H1 (cell line): ENCODE data around the gene KCNMA1. TPM values are rescaled to one million over a fixed set of nuclear protein-coding genes. Genes with fewer than 3 reads are reported as not detected.

Experiments used
- CTCF ChIA-PET: fragments of 300-600 bp; sonication (Branson Sonifier 250); formaldehyde crosslinking; loops from one replicate; lab custom pipeline; 2021; ENCODE audit not compliant: partially characterized antibody; lab: Charles Lee
- POLR2A ChIA-PET: fragments of 300-600 bp; sonication (Branson Sonifier 250); formaldehyde crosslinking; loops from one replicate; lab custom pipeline; 2021; ENCODE audit warnings: inconsistent platforms; ENCODE audit not compliant: partially characterized antibody; lab: Charles Lee
- DNase-seq, 2 experiments: peaks; one replicate each; pipeline versions ENCODE4 v3.0.0 to v3.0.0-alpha.2; 2010 to 2022; ENCODE audit warnings: low spot score in 2 of 2, low read depth in 1 of 2, mixed read lengths in 1 of 2
- FAIRE-seq: peaks from 2 replicates; lab custom pipeline; 2011; peaks lifted over from hg19 to GRCh38; lab: Jason Lieb, UNC
- H2AFZ ChIP-seq: 2 replicates; pipeline ENCODE4 v1.8.1; 2012; ENCODE audit warnings: low read length, inconsistent platforms
- H2AK5ac ChIP-seq: 2 replicates; pipeline ENCODE4 v1.6.1; 2013; ENCODE audit warnings: low read depth, low read length
- H2BK120ac ChIP-seq: replicated peaks from 2 replicates; pipeline ENCODE3; 2013; ENCODE audit warnings: low read depth, low read length, inconsistent platforms
- H2BK12ac ChIP-seq: 2 replicates; pipeline ENCODE4 v1.6.1; 2013; ENCODE audit warnings: low read depth, low read length
- H2BK15ac ChIP-seq: 2 replicates; pipeline ENCODE4 v1.6.1; 2013; ENCODE audit warnings: low read length
- H2BK20ac ChIP-seq: 2 replicates; pipeline ENCODE4 v1.6.1; 2013; ENCODE audit warnings: low read length
- H2BK5ac ChIP-seq: 2 replicates; pipeline ENCODE4 v1.6.1; 2013; ENCODE audit warnings: low read depth, low read length
- H3K14ac ChIP-seq: 2 replicates; pipeline ENCODE4 v1.6.1; 2013; ENCODE audit warnings: inconsistent platforms; ENCODE audit not compliant: insufficient read length
- H3K18ac ChIP-seq: 2 replicates; pipeline ENCODE4 v1.6.1; 2013; ENCODE audit warnings: low read length; ENCODE audit errors: extremely low read depth
- H3K23ac ChIP-seq: 2 replicates; pipeline ENCODE4 v1.6.1; 2013; ENCODE audit warnings: inconsistent platforms; ENCODE audit not compliant: insufficient read length
- H3K23me2 ChIP-seq: 2 replicates; pipeline ENCODE4 v1.6.1; 2013; ENCODE audit warnings: low read depth, low read length
- H3K27ac ChIP-seq: 2 replicates; pipeline ENCODE4 v1.6.1; 2011; ENCODE audit warnings: low read depth, low read length, inconsistent platforms
- H3K27me3 ChIP-seq, 4 experiments: replicated peaks in 1 of 4; 1 replicate in 1 of 4; 2 replicates in 3 of 4; pipeline versions ENCODE4 v1.6.1 to v1.8.1; 2011 to 2013; ENCODE audit warnings: low read length in 3 of 4, mild to moderate bottlenecking in 3 of 4, inconsistent platforms in 2 of 4, mixed read lengths in 2 of 4, moderate library complexity in 1 of 4; ENCODE audit not compliant: control insufficient read depth in 3 of 4, insufficient read depth in 3 of 4; ENCODE audit errors: extremely low read depth in 1 of 4
- H3K36me3 ChIP-seq, 4 experiments: 2 replicates each; pipeline versions ENCODE4 v1.6.1 to v1.8.1; 2011 to 2013; ENCODE audit warnings: mild to moderate bottlenecking in 4 of 4, low read length in 3 of 4, moderate library complexity in 2 of 4, control low read depth in 1 of 4, inconsistent platforms in 1 of 4; ENCODE audit not compliant: insufficient read depth in 4 of 4, control insufficient read depth in 2 of 4
- H3K4ac ChIP-seq: replicated peaks from 2 replicates; pipeline ENCODE3; 2013; ENCODE audit warnings: low read length, low read depth, mixed read lengths, inconsistent platforms; ENCODE audit not compliant: insufficient read length
- H3K4me1 ChIP-seq, 4 experiments: replicated peaks in 1 of 4; 1 replicate in 1 of 4; 2 replicates in 3 of 4; pipeline versions ENCODE4 v1.6.1 to v1.8.1; 2011 to 2013; ENCODE audit warnings: low read length in 3 of 4, inconsistent platforms in 2 of 4, mixed read lengths in 1 of 4; ENCODE audit not compliant: insufficient read depth in 4 of 4, control insufficient read depth in 3 of 4
- H3K4me2 ChIP-seq, 2 experiments: 2 replicates each; pipeline versions ENCODE4 v1.6.1 to v1.8.1; 2011 to 2013; ENCODE audit warnings: low read depth in 2 of 2, low read length in 2 of 2, control low read depth in 1 of 2, inconsistent platforms in 1 of 2, mild to moderate bottlenecking in 1 of 2; ENCODE audit not compliant: insufficient read depth in 1 of 2
- H3K4me3 ChIP-seq, 4 experiments: fragments of 200-600, 300-600 bp in 1 of 4; sonication (generic), shearing (Covaris generic), sonication (Bioruptor Twin) in 1 of 4; 2 replicates each; pipeline versions ENCODE4 v1.5.1 to v1.8.1; 2011 to 2016; ENCODE audit warnings: low read length in 4 of 4, low read depth in 3 of 4, control low read depth in 2 of 4, inconsistent platforms in 2 of 4, mild to moderate bottlenecking in 2 of 4, mixed read lengths in 1 of 4, moderate library complexity in 1 of 4; ENCODE audit not compliant: insufficient read depth in 2 of 4; ENCODE audit errors: extremely low read depth in 1 of 4
- H3K56ac ChIP-seq: replicated peaks from 2 replicates; pipeline ENCODE3; 2013; ENCODE audit warnings: low read depth, mild to moderate bottlenecking, mixed read lengths, low read length, inconsistent platforms; ENCODE audit not compliant: insufficient read length
- H3K79me1 ChIP-seq: 2 replicates; pipeline ENCODE4 v1.6.1; 2013; ENCODE audit warnings: low read depth, low read length, control low read depth
- H3K79me2 ChIP-seq, 2 experiments: 2 replicates each; pipeline versions ENCODE4 v1.6.1 to v1.8.1; 2012 to 2013; ENCODE audit warnings: low read length in 2 of 2, mild to moderate bottlenecking in 2 of 2, inconsistent platforms in 1 of 2; ENCODE audit not compliant: insufficient read depth in 2 of 2, control insufficient read depth in 1 of 2
- H3K9ac ChIP-seq, 4 experiments: replicated peaks in 1 of 4; 1 replicate in 1 of 4; 2 replicates in 3 of 4; pipeline versions ENCODE4 v1.6.1 to v1.8.1; 2011 to 2013; ENCODE audit warnings: low read depth in 3 of 4, low read length in 3 of 4, control low read depth in 2 of 4, mild to moderate bottlenecking in 2 of 4, moderate library complexity in 2 of 4, inconsistent platforms in 1 of 4; ENCODE audit errors: extremely low read depth in 1 of 4
- H3K9me3 ChIP-seq, 2 experiments: 2 replicates each; pipeline versions ENCODE4 v1.6.1 to v1.8.1; 2012 to 2013; ENCODE audit warnings: mild to moderate bottlenecking in 2 of 2, moderate library complexity in 2 of 2, control low read depth in 1 of 2, inconsistent platforms in 1 of 2, low read depth in 1 of 2, low read length in 1 of 2, mixed read lengths in 1 of 2; ENCODE audit not compliant: insufficient read depth in 2 of 2
- H4K20me1 ChIP-seq, 2 experiments: replicated peaks in 1 of 2; 2 replicates each; pipeline versions ENCODE3 to v1.8.1; 2011 to 2013; ENCODE audit warnings: inconsistent platforms in 2 of 2, low read length in 2 of 2, mild to moderate bottlenecking in 1 of 2; ENCODE audit not compliant: insufficient read depth in 2 of 2, control insufficient read depth in 1 of 2
- H4K5ac ChIP-seq: 2 replicates; pipeline ENCODE4 v1.6.1; 2013; ENCODE audit warnings: low read length, low read depth, mixed read lengths, inconsistent platforms; ENCODE audit not compliant: insufficient read length
- H4K8ac ChIP-seq: 2 replicates; pipeline ENCODE4 v1.8.0; 2013; ENCODE audit warnings: mild to moderate bottlenecking, moderate library complexity, low read length, inconsistent platforms; ENCODE audit not compliant: insufficient read depth; ENCODE audit errors: extremely low read depth
- H4K91ac ChIP-seq: replicated peaks from 2 replicates; pipeline ENCODE3; 2013; ENCODE audit warnings: low read length, mixed read lengths, inconsistent platforms; ENCODE audit not compliant: insufficient read length
- ASH2L ChIP-seq: fragments of 200-600, 300-600 bp; sonication (generic); IDR thresholded peaks from one replicate; pipeline ENCODE4 v1.7.1; 2017; ENCODE audit warnings: low read length
- CHD1 ChIP-seq: IDR thresholded peaks from 2 replicates; pipeline ENCODE4 v1.6.1; 2012; ENCODE audit warnings: low read depth, low read length, improper control_type of control experiment
- CTBP2 ChIP-seq: IDR thresholded peaks from 2 replicates; pipeline ENCODE4 v1.7.0; 2011; ENCODE audit warnings: borderline replicate concordance, mild to moderate bottlenecking, moderate library complexity, mixed read lengths, low read length; ENCODE audit not compliant: insufficient read depth, insufficient read length
- E2F6 ChIP-seq: IDR thresholded peaks from 2 replicates; pipeline ENCODE4 v1.6.1; 2012; ENCODE audit warnings: inconsistent platforms
- KDM4A ChIP-seq: IDR thresholded peaks from one replicate; pipeline ENCODE4 v1.7.1; 2012; ENCODE audit warnings: low read depth, mild to moderate bottlenecking, moderate library complexity, low read length, inconsistent platforms; ENCODE audit not compliant: severe bottlenecking
- MAFK ChIP-seq: IDR thresholded peaks from 2 replicates; pipeline ENCODE4 v1.6.1; 2012; ENCODE audit warnings: low read depth, mild to moderate bottlenecking, improper control_type of control experiment, low read length
- NRF1 ChIP-seq: IDR thresholded peaks from 2 replicates; pipeline ENCODE4 v1.6.1; 2011; ENCODE audit warnings: mild to moderate bottlenecking, low read depth, low read length, improper control_type of control experiment
- RBBP5 ChIP-seq: IDR thresholded peaks from 2 replicates; pipeline ENCODE4 v1.7.1; 2012; ENCODE audit warnings: low read depth, mild to moderate bottlenecking, inconsistent platforms, low read length, moderate library complexity, borderline replicate concordance
- SIN3A ChIP-seq, 2 experiments: IDR thresholded peaks in 1 of 2; conservative IDR thresholded peaks in 1 of 2; 2 replicates each; pipeline ENCODE4 v1.6.1; 2011 to 2012; ENCODE audit warnings: low read length in 2 of 2, improper control_type of control experiment in 1 of 2, low read depth in 1 of 2, mild to moderate bottlenecking in 1 of 2
- USF2 ChIP-seq: IDR thresholded peaks from 2 replicates; pipeline ENCODE4 v1.6.1; 2011; ENCODE audit warnings: low read length, improper control_type of control experiment
- ZNF274 ChIP-seq: IDR thresholded peaks from 2 replicates; pipeline ENCODE4 v1.7.0; 2012; ENCODE audit warnings: low read length, borderline replicate concordance; ENCODE audit errors: extremely low read depth
- WGBS, 2 experiments: shearing (Covaris generic) in 1 of 2; methylation state at CpG; one replicate each; pipeline versions ENCODE4 v1.1.6 to v1.1.7; 2013 to 2015; ENCODE audit warnings: low lambda C conversion rate in 2 of 2, mixed read lengths in 2 of 2, inconsistent platforms in 1 of 2, low coverage in 1 of 2, missing lambda C conversion rate in 1 of 2; ENCODE audit not compliant: insufficient replicate concordance in 2 of 2, insufficient coverage in 1 of 2, insufficient read length in 1 of 2; ENCODE audit errors: extremely low coverage in 1 of 2, missing lambda C conversion rate in 1 of 2; 5-methylcytosine and 5-hydroxymethylcytosine counted together
- polyA plus RNA-seq, 7 experiments: library from polyadenylated mRNA; depleted of rRNA in 3 of 7; stranded (reverse) in 5 of 7; unstranded in 2 of 7; fragments of >200 nt in 5 of 7; fragments of 200-250 nt in 2 of 7; gene quantifications; 1 replicate in 5 of 7; 2 replicates in 1 of 7; 4 replicates in 1 of 7; pipeline versions ENCODE4 v1.2.1 to v1.2.3, GENCODE V29; 2011 to 2013; ENCODE audit warnings: missing spikeins in 2 of 7, mixed read lengths in 2 of 7
- total RNA-seq: library from RNA; stranded (reverse); fragmentation: NEBNext Ultra II Directional; extraction: Animal tissue kit (Norgen Biotek cat#: 25700); gene quantifications from 2 replicates; pipeline ENCODE4 v1.2.1, GENCODE V29; 2021

KCNMA1 gene
- total and polyA plus RNA-seq, 2 of the 8 experiments (the other 6 are each of a cell fraction or from before 2014, with no cell fraction given), result 10.2 to 11.1 TPM

GRCh38 chr10:77084431-77085144, 553.0 kb downstream of the KCNMA1 start:
- H3K79me2 ChIP-seq, result no peaks in the 10 kb centered on the region
- H3K23ac ChIP-seq, result no peak overlapping the region
- H2BK15ac ChIP-seq, result no peak overlapping the region
- H3K23me2 ChIP-seq, result no peaks in the 10 kb centered on the region
- H3K14ac ChIP-seq, result no peak overlapping the region
- no peaks in the 10 kb centered on the region for H3K36me3 ChIP-seq
- no peak overlapping the region for H3K4me2 ChIP-seq
- H4K5ac ChIP-seq, result no peak overlapping the region
- no peak overlapping the region for H3K56ac ChIP-seq
- H2AFZ ChIP-seq, result no peak overlapping the region
- H3K9ac ChIP-seq, result no peak overlapping the region
- no peak overlapping the region for H4K91ac ChIP-seq
- DNase-seq, result no peak
- no peaks in the 10 kb centered on the region for H3K9me3 ChIP-seq
- no peaks in the 10 kb centered on the region for H3K27me3 ChIP-seq
- peaks cover 7 to 18% (median 13%) of the 10 kb centered on the region in 4 experiments for H3K4me1 ChIP-seq
- H2BK12ac ChIP-seq, result no peak overlapping the region; the same call in 1 of the 2 replicates
- H2BK120ac ChIP-seq, result no peak overlapping the region
- H2BK5ac ChIP-seq, result no peak overlapping the region
- H2AK5ac ChIP-seq, result no peak overlapping the region
- no peak overlapping the region for H2BK20ac ChIP-seq
- 91% methylated on average over 12 of the region's 12 CpGs; no CpG with 5 or more reads in 1 of the 2 experiments for WGBS, 2 experiments
- no peak overlapping the region for H3K4ac ChIP-seq
- H3K18ac ChIP-seq, result no peak overlapping the region
- no peaks in the 10 kb centered on the region for H3K79me1 ChIP-seq
- no peak overlapping the region for H4K8ac ChIP-seq
- no peak overlapping the region for H3K4me3 ChIP-seq
- FAIRE-seq, result no peak
- ChIA-PET POLR2A (no interaction called here), CTCF (interaction anchor here (3.7 to 5.2 kb wide), 2 partner anchors 19 to 25 kb away, joined by 18 to 25 read pairs; no protein-coding TSS in a partner anchor)
- H4K20me1 ChIP-seq, result no peaks in the 10 kb centered on the region
- no peak overlapping the region for H3K27ac ChIP-seq
- TF ChIP-seq ZNF274 (no peak), USF2 (no peak), E2F6 (no peak), RBBP5 (no peak), CHD1 (no peak), SIN3A (conservative IDR thresholded peaks at IDR 0.05 in 1 of 2, IDR thresholded peaks at IDR 0.05 in 1 of 2; ENCODE audit: low read depth in 1 of 2, low read length in 2 of 2) (no peak), ASH2L (no peak), KDM4A (no peak), MAFK (no peak), CTBP2 (no peak), NRF1 (no peak)
